Parietal lobe (tissue), 1 donor: ENCODE measurements around the gene DRD1. TPM values are rescaled to one million over a fixed set of nuclear protein-coding genes. Genes with fewer than 3 reads are reported as not detected.

Source experiments
- total RNA-seq: library from RNA; depleted of rRNA; stranded (reverse); fragments of >200 nt; gene quantifications from one replicate; pipeline ENCODE4 v1.2.3, GENCODE V29; 2014

DRD1 gene
- 3.4 TPM for total RNA-seq

DNA sequence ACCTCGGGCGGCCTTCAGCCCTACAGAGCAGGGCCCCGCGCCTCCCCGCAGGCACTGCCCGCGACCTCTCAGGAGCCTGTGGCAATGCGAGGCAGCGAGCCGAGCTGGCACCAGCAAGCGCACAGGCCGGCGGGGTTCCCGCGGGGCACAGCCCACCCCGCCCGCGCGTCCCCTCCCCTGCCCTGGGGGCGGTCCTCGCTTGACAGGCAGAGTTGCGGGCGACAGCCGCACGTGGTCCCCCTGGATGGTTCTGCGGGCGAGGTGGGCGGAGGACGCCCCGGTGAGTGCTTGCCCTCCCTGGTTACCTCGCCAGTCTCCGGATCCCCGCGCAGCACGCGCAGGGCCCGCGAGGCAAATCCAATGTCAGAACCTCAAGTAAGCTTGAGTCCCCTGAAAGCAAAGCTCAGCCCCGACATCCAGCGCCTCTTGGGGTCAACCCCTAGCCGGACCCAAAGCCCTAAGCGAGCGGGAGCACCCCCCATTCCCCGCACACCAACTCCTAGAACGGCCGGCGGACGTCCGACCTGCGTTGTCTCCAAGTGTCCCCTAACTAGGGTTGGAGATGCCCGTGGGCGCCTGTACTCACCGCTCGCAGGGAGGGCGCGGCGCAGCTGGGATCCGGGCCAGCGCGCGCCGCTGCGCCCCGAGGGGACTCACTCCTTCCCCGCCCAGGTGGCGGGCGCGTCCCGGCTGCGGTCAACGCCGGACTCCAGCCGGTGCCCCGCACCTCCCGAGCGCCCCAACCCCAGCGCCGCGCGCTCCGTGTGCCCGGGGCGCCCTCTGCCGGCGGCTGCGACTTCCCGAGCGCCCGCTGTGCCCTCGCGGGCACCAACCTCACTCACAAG lies at the start of gene DRD1:
TSS of gene DRD1 (minus strand) at position 123 of the 845 bp plus-strand sequence. CDS start 1,083 bp downstream, outside the sequence.

DNA sequence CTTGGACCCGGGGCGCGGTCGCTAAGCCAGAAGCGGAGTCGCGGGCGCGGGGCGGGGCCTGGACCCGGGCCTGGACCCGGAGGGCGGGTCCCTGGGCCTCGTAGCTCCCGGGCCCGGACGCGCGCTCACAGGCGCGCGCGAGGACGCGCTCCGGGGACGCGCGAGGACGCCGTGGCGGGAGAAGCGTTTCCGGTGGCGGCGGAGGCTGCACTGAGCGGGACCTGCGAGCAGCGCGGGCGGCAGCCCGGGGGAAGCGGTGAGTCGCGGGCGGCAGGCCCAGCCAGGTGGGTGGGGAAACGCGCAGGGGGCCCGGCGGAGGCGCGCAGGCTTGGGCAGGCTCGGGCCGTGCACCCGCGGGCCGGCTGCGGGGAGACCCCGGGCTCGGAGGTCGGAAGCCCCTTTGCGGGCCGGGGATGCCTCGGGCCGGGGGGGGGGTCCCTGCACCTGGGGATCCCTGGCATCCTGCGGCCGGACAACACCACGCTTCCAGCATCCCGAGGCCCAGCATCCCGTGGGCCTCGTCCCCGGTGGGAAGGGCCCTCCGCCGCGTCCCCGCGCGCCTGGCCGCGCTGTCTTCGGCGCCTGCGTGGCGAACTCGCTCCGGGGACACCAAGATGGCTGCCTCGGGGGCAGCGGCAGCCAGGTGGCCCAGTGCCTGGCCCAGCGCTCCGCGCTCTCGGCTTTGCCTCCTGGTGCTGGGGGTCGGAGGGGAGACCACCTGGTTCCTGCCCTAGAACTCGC lies 34.6 kb upstream of the DRD1 start, which contains the start of gene SFXN1:
TSS of gene SFXN1 (plus strand) at position 177 of the 741 bp plus-strand sequence. CDS start 13,544 bp downstream, outside the sequence.

Other genes starting within 250 kb of the DRD1 start
- 94.8 TPM for gene SFXN1, start 34.4 kb upstream of the DRD1 start, total RNA-seq
- gene HRH2, start 213.9 kb upstream of the DRD1 start, total RNA-seq, result 8.8 TPM